NCI-H1436 (cell line): ENCODE data around the gene JPH4.
"Not testable (repeated sequence)": the region's sequence is repeated elsewhere in the genome, so short reads cannot be mapped to it uniquely, and the experiment has no call there.

Experiments
- DNase-seq: peaks from one replicate; lab custom pipeline; 2025; lab: John Stamatoyannopoulos, UW

JPH4 gene

DNA sequence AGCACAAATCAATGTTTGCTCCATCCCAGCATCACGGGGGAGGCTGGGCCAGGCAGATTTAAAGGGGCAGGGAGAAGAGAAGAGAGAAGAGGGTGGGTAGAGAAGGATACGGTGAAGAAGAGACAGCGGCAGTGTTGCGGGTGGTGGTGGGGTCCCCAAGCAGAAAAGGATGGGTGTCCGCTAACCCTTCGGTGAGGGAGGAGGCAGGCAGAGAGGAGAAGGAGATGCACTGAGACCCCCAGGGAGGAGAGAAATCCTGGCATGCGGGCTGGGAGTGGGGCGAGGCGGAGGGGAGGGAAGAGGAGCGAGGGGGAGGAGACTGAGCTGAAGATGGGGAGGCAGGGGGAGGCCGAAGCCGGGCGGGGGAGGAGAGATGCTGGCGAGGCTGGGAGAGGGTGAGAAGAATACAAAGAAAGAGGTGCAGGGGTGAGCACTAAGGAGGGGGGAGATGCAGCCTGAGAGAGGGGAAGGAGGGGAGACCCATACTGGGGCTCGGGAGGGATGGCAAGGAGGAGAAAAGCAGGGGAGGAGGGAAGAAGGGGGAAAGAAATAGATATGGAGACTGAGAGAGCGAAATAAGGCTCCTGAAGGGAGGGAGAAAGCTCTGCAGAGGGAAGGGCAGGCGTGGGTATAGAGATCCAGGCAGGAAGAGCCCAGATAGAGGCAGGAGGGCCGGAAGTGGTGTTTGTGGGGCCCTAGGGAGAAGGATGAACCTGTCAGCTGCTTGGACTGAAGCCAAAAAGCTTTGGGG lies at the start of gene JPH4:
Gene JPH4 (minus strand): TSS at position 231 of the 751 bp plus-strand sequence. CDS start 1,337 bp downstream, outside the sequence.
- DNase-seq, result peak; percentile 37

DNA sequence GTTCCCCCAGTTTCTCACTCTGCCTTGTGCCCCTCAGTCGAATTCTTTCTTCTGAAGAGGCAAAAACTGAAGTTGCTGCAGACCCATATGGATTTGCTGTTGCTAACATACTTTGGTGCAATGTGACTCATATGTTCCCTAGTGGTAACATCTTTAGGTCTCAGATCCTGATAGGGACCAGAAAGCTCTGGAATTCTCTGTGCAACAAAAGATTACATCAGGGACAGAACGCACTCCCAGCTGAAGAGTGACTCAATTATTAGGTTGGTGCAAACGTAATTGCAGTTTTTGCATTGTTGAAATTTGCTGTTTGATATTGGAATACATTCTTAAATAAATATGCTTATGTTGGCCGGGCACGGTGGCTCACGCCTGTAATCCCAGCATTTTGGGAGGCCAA lies 49.4 kb upstream of the JPH4 start:
- DNase-seq, result no peak

DNA sequence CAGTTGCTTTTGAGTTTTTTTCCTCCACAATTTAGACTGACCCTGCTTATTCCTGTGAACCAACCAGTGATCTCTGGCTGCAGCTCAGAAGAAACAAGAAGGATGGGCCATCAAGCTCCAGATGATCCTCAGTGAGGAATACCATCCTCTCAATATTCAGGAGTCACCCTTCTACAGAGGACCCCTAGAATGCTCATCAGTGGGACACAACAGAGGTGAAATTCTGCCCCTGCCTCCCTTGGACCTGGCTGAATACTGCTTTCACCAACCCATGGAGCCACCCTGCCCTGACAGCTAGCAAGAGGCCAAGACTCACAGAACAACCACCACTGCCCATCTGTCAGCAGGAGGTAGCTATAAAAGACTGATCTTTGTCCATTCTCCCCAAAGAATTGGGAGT lies 48.4 kb upstream of the JPH4 start:
- DNase-seq, result no peak

DNA sequence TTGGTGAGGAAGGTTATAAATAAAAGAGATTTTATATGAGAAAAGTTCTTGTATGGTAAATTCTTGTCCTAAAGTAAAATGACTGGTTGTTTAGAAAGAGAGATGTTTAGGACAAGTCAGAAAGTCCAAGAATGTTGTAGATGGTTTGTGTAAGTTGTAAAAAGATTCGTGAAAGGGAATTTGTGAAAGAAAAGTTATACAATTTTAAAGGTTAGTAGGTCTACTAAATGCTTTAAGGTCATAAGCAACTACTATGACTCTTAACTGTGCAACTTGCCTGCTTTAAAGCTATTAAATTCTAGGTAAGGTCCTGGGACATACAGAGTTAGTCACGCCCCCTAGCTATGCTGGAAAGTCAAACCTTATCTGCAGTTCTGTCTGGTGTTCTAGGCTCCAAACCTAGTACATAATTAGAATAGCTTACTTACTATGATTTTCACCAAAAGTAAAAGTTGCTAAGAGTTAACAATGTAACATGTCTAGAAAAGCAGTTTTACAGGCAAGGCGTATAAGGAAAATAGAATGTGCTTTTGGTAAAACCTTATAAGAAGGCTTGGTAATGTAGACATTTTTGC lies 46.3 kb upstream of the JPH4 start:
- DNase-seq, result no peak

DNA sequence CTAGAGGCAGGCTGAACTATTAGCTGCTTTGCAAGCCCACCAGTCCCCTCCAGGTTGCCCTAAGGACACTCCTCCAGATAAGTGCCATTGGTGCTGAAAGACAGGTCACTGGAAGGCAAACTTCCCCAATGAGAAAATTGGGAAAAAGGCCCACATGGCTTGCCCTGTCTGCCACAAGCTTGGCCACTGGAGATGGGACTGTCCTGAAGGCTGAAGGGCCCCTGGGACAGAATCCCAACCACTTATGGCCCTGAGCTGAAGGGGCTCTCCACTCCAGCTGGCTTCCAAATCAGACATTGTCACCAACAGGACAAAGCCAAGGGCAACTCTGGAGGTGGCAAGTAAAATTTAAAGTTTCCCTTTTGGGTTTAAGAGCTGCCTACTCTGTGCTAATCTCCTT lies 45.4 kb upstream of the JPH4 start:
- DNase-seq, result no peak

DNA sequence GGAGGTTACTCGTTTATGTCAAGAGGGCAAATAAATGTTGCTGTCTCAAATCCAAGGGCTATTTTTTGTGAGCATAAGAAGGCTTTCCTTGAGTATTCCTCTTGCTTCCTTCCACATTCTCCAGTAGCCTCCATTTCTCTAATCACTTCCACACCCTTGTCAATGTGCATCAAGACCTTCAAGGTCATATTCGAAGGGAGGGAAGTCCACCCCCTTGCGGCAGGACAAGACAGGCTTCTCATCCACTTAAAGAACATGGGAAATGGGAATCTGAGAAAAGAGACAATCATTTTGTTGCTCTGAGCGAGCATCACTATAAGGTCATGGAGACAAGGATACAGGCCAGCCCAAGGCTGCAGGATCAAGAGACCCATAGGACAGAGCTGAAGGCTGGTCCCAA lies 44.4 kb upstream of the JPH4 start:
- DNase-seq, result no peak

DNA sequence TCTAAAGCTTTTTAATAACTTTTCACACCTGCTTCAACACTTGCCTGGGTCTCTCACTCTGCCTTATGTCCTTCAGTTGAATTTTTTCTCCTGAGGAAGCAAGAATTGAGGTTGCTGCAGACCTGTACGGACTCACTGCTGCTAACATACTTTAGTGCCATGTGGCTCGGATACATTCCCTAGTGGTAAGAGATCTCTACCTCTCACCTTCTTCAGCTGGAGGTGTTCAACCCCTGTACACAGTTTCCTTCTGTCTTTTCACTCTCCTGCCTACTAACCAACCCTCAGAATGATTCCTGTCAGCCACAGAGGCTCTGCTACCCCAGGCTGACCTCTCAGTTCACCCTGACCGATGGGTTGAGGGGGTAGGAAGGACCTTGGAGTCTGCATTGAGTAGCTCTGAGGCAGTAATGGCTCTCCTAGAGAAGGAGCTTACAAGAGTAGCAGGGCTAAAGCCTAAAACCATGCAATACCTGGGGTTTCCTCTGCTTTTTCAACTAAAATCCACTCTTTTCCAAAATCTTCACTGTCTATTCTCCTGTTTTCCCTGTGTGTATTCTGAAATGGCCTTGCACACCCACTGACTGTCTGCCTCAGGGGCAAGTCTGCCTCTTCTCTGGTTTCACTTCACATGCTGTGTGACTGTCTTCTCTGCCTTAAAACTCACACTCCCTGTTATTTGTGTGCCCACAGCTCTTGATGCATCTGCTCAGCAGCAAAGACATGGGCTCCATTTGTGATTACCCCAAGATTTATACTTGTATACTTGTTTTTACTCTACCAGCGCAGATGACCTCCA lies 43.5 kb upstream of the JPH4 start:
- DNase-seq, result no peak

DNA sequence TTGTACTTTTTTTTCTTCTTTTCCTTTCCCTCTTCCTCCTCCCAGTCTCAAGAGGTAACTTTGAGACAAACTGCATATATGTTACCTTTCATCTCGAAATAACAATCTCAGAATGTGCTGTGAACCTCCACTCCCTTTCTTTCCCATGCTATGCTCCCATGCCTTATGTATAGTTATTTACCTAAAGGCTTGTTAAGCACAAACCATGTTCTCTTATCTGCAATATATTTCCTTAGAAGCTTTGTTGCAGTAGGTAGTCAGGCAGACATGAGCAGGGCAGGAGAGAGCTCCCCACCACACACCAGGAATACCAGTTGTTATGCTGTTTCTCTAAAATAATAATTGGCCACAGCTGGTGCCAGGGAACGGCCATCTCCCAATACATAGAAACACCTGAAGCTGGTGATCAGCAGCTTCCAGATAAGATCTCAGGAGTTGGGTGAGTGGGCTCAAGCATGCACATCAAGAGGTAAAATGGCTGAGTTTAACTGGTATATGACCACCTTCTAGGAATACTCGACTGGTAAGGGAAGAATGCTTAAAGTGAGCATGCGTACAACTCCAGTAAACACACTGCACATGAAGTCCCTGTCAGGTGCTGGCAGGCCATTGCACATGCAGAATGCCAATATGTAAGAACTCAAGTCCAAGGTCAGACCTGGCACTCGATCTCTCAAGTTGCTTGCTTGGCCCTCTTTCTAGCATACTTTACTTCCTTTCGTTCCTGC lies 42.8 kb upstream of the JPH4 start:
- DNase-seq, result no peak

DNA sequence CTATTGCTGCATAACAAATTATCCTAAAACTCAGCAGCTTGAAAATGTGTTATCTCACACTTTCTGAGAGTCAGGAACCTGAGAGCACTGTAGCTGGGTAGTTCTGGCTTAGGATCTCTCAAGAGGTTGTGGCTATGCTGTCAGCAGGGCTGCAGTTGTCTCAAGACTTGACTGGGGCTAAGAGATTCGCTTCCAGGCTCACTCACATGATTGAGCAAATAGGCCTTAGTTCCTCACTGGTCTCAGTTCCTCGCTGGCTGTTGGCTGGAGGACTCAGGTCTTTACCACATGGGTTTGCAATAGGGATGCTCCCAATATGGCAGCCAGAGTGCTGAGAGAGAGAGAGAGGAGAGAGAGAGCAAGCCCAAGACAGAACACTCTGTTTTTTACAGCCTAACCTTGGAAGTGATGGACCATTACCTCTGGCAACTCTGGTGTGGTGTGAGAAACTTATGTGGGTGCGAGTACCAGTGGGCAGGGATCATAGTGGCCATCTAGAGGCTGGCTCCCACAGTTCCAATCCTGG lies 41.6 kb upstream of the JPH4 start:
- DNase-seq, result no peak

DNA sequence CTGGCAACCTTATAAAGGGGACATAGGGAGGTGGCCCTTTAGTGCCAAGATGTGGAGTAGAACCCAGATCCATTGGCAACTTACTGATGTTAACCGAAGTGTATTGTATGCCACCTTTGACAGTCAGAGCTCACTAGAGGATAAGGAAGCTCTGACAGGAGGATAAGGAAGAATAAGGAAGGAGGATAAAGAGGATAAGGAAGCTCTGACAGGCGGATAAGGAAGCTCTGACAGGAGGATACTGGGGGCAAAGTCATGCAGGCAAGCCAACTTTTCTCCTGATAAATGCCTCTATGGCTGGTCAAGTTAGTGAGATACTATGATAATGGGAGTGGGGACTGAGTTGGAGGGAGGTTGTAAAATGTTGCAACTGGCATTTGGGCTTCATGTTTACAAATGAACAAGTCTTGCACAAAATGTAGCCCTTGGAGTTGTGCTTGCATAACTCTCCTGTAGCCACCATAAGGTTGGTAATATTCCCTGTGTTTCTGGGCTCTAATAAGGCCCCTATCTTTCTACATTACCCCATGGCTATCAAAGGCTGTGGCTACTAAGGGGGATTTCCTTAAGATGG lies 39.9 kb upstream of the JPH4 start:
- no peak for DNase-seq

DNA sequence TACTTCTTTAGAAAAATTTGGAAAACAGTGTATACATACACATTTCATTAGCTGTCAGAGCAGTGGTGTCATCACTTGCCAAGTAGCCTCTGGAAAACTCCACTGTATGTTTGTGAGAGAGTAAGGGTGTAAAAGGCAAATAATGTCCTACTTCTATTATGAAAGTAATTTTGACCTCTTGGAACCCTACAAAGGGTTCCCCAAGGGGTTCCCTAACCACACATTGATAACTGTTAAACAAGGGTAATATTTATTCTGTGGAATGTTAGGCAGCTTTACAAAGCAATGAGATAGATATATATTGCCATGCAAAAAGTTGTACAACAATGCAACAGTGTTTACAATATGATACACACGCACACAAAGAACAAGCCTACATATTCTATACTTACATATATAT lies 38.9 kb upstream of the JPH4 start:
- DNase-seq, result no peak

DNA sequence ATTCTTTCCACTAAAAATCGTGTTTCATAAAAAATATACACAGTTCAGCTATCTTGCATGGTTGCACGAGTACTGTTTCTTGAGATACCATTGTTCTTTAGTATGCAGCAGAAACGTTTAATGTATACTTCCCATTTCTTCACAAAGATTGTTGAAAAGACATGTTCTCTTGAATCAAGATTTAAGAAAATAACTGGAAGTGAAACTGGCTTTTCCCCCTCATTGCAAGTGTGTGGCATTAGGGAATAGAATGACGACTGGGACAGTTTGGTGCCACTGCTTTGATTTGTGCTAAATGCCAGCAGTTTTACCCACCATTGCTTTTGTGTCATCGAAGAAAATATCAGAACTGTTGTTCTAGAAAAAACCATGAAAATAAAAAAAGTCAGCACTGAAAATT lies 37.3 kb upstream of the JPH4 start:
- no peak for DNase-seq

DNA sequence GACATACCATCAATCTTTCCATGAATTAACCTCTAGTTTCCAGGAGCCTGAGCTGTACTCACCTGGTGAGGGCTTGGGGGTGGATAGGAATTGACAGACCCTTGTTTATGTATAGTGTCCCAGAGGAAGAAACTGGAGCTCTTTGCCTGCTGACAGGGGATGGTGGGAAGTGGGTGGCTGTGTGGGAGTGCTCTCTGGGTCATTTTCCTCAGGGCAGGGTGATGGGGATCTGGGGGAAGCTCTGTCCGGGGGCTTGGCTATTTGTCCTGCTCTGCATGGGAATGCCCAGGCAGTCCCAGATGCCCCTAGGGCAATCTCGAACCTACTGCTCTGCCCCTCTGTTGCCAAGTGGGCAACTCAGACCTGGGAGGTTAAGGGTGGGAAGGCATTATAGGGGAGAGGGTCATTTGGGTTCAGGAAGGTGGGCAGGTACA lies 35.8 kb upstream of the JPH4 start:
- no peak for DNase-seq

DNA sequence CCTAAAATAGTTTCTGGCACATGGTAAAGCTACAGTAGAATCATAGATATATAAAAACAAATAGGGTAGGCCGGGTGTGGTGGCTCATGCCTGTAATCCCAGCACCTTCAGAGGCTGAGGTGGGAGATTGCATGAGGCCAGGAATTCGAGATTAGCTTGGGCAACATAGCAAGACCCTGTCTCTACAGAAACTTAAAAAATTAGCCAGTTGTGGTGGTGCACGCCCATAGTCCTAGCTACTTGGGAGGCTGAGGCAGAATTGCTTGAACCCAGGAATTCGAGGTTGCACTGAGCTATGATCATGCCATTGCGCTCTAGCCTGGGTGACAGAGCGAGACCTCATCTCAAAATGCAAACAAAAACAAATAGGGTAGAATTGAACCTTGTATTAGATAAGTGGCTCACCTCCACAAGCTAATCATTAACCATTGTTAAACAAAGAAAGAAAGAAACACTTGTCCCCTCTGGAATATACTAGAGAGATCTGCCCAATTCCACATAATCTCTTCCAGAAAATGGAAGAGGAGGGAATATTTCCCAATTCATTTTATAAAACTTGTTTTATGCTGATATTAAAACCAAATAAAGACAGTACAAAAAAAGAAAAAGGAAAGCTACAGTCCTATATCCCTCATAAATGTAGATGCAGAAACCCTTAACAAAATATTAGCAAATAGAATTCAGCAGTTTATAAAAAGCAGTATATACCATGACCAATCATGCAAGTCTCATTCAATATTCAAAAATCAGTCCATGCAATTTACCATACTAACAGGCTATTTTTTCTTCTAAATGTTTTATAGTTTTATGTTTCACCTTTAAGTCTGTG lies 34.9 kb upstream of the JPH4 start:
- DNase-seq, result no peak

DNA sequence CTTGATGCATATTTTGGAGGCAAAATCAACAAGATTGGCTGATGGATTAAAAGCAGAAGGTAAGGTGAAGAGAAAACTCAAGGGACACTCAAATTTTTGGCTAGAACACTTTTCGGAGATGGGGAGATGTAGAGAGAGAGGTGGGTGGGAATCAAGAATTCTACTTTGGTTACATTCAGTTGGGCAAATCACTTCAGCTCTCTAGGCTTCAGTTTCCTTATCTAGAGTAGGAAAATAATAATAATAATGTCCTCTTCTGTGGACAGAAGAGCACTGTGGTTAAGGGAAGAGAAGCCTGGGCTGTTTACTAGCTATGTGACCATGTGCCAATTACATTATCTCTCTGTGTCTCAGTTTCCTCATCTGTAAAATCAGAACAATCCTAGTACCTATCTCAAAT lies 34.2 kb upstream of the JPH4 start:
- no peak for DNase-seq

DNA sequence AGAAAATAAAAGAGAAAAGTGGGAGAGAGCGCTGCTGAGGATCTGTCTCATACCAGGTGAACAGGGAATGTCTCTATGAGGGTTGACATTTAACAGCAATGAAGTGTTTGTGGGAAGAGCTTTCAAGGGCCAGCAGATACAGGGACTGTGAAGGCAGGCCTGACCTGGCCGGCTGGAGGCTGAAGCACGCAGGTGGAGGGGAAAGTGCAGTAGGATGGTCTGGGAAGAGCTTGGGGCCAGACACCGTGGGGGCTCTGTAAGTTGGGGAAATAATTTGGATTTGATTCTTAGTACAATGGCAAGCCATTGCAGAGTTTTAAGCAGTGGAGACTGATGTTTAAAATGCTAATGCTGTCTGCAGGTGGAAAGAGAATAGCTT lies 33.8 kb upstream of the JPH4 start:
- no peak for DNase-seq

DNA sequence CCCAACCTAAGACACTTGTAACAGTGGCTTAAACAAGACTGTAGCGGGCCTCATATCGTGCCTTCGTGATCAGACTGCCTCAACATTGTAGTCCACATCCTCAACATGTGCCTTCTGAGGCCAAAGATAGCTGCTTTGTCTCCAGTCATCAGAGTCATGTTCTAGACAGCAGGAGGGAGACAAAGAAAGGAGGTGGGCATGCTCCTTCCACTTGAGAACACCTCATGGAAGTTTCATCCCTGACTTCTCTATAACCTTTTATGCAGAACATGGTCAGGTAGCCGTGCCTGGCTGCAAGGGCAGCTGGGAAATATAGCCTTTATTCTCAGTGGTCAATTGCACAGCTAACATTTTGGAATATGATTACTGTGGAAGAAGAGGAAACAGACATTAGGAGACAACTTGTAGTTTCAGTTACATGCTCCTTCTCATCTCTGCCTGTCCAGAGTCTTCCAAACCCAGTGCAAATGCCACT lies 32.3 kb upstream of the JPH4 start:
- no peak for DNase-seq

DNA sequence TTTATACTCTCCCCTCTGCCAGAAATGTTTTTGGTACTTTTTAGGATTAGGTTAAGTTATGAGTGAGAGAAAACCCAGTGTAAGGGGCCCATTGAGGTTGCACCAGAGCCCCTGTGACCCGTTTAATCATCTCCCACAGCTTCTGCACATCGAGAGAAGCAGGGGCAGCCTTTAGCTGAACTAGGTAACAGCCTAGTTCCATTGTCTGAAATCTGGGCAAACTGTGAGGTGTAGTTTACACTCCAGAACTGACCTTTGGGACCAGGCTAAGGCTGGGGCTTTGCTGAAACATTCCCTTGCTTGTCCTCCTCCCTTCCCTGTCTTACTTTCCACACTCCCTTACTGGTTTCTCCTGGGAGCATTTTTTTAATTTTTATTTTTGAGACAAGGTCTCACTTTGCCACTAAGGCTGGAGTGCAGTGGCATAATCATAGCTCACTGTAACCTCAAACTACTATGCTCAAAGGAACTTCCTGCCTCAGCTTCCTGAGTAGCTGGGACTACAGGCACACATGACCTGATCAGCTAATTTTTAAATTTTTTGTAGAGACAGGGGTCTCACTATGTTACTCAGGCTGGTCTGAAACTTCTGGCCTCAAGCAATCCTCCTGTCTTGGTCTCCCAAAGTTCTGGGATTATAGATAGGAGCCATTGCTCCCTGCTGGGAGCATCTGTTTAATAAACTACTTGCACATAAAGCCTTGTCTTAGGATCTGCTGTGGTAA lies 31.7 kb upstream of the JPH4 start:
- DNase-seq, result no peak

DNA sequence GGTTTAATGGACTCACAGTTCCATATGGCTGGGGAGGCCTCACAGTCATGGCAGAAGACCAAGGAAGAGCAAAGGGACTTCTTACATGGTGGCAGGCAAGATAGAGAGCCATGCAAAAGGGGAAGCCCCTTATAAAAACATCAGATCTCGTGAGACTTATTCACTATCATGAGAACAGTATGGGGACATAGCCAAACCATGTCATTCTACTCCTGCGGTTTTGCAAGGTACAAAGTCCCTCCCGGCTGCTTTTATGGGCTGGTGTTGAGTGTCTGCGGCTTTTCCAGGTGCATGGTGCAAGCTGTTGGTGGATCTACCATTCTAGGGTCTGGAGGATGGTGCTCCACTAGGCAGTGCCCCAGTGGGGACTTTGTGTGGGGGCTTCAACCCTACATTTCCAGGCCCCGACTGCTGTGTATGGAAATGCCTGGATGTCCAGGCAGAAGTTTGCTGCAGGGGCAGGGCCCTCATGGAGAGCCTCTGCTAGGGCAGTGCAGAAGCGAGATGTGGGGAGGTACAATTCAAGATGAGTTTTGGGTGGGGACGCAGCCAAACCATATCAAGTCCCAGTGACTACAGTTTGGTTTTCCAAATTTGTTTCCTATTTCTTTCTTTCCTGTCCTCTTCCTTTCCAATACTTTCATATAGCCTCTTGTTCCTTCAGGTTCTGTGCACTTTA lies 31.0 kb upstream of the JPH4 start:
- DNase-seq, result not testable (repeated sequence)

DNA sequence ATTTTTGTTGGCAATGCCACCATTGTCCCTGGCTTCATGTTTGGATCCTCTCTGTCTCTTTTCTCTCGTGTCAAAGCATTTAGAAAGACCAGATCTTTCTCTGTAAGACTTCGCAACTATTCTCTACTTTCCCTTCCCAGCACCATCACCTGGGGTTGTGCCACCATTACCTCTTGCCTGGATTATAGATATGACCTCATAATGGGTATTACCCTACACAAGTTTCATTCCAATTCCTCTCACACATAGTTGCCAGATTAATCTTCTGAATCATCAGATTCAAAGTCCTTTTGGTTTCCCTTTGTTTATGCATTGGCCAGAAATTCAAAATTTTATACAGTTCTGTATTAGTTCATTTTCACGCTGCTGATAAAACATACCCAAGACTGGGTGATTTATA lies 30.4 kb upstream of the JPH4 start:
- no peak for DNase-seq
